ENCODE measurements around the gene HOXA10.

The HOXA10 gene

DNA sequence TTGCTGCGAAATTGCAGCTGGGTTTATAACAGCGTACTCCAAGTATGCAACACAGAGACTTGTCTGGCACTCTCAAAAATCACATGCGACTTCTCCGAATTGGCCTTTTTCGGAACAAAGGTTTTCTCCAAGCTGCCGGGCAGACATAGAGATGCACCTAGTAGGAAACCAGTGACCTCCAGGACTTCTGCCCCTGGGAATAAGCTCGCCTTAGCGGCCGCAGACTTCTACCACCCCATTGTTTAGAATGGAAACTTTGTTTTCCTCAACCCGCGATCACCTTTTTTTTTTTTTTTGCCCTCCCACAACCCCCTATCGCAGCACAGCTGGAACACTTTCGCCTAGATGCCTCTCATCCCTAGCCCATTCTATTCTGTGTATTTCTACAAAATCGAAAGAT is 4.9 kb upstream of the HOXA10 start:
- DNase-seq, result no peak

DNA sequence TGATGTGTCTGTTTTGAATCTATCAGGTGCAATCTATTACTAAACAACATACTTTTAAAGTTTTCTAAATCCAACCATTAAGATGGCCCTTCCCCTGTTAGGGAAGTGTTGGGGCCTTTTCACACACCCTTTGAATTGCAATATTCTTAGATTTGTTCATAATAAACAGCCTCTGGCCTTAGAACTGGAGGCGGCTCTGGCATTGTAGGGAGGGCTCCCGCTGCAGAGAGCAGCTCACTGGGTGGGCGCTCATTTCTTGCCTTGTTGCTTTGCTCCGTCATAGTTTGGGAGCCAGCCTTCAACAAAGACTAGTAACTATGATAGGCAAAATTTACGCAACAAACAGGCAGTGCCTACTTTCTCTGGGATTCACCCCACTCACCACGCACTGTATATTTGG is 4.2 kb upstream of the HOXA10 start:
- DNase-seq, result no peak

DNA sequence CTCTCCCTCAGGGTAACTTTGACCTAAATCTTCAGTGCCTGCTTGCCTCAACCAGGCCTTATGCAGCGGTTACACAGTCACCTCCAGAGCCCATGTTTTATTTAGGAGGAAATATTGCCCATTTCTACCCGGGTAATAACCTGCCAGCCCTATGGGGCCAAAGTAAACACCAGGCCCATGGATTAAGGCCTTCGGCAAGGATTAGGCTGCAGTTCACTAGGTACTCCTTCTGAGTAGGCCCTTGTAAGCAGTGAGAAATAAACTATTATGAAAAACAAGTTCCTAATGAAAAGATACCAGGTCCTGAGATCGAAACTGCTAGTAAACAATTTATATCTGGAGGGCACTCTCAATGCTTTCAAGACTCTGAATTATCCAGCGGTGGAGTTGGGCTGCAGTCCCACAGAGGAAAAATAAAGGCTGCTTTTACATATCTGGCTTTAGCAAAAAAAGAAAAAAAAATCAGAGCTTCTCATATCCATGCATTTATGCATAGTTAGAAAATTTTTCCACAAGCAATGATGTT is 3.7 kb upstream of the HOXA10 start:
- DNase-seq, result no peak

DNA sequence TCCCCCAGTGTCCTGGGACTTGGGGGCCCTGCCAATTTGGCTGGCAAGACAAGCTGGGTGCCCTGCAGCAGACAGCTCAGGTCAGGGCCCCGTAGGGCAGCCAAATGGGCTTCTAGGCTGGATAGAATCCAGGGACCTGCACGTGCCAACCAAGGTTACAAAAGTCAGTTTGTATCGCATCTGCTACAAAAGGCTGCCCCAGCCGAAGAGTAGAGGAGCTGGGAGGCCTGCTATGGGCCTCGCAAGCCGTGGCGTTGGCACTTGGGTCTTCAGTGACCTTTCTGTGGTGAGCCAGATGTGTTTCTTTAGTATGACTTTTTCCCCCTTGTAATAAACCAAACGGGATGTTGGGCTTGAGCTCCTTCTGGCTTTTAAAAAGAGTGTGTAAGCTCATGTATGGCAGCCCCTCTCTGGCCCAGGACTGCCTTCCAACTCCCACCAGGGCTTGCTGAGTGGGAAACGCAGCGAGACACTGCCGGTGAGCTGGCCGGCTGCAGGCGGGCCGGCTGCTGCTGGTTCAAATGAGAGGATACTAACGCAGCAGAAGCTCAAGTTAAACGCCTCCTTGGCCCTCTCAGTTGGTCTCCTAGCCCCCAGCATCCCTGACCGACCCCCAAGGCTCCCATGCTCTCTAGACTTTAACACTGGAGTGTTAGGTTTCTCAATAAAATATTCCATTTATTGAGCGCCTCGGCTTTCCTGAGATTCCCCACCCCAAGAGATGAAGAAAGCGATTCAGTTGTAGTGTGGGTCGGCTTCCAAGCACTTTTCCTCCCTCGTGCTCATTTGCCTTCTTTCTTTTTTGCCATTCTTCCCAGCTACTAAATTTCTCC is 3.1 kb upstream of the HOXA10 start:
- DNase-seq, result no peak

DNA sequence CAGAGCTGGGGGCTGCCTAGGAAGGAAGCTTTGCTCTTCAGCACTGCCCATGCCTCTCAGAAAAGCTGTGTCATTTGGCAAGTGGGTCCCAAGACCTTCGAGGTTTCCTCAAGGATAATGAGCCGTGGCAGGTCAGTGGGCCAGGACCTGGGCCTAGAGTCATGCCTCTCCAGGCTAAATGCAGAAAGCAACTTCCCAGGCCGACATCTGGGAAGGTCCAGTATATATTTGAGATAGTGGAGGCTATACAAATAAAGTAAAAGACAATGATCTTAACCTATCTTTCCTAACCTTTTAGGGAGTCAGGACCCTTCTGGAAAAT is 2.4 kb upstream of the HOXA10 start:
- no peak for DNase-seq

DNA sequence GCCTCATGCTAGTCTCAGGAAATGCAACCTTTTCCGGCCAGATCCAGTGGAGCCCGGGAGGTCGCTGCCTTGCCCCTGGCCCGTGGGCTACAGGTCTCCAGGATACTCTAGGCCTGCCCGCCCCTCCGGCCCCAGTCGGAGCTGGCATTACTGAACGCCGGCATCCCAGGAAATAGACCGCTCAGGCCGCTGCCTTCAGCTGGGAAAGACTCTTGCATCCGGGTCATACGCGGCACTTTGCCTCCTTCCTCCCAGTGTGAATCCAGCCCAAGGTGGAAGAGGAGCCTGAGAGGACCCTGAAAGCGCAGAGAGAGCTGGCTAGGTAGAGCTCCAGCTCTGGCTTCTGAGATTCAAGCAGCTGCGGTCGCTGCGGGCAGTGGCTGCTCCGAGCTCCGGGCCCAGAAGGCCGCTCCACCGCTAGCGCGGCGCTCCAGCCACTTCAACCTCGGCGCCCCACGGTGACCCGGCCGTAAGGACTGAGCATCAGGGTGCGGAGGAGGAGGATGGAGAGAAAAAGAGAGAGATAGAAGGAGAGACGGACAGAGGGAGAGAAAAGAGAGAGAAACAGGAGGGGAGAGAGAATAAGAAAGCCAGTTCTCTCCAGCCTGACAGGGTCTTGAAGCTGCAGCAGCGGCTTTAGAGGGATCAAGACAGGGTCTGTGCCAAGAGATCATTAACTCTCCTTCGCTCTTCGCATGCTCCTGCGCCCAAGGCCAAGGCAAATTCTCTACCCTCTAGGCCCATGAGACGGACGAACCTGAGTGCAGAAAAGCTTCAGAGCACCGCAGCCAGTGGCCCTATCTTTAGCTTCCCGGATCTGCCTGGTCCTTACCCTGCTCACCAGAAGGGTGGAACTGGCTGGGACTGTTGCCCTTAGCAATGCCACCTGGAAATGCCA is 1.8 kb upstream of the HOXA10 start:
- no peak for DNase-seq

DNA sequence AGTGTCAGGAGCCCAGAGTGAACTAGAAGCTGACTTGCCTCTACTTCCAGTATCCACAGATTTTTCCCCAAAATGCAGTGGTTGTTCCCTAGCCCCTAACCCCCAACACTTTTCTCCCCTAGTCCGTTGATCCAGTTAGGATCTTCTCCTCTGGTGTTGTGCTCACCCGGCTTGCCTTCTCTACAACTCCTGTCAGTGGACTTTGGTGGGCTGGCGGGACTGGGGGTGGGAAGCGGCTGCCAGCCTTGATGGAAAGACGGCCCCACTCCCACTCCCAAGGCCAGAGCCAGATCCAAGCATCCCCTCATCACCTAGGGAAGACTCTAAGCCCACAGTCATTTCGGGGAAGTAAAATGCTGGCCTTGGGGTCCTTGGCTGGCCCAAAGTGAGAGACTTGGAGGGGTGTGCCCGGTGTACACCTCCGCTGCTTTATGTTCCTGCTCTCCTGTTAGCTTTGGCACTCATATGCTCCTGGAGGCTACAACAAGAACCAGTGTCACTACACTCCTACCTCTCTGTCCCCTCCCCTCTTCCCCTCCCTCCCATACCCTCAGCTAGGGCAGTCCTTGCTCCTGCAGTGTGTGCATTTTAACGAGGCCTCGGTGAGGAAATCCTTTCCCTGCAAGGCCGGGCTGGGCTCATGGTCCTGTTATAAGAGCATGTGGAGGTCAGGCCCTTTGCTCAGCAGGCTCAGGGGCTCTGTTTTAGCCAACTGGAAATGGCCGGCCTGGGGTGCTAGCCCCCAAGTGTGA is 930 bp upstream of the HOXA10 start:
- no peak for DNase-seq

DNA sequence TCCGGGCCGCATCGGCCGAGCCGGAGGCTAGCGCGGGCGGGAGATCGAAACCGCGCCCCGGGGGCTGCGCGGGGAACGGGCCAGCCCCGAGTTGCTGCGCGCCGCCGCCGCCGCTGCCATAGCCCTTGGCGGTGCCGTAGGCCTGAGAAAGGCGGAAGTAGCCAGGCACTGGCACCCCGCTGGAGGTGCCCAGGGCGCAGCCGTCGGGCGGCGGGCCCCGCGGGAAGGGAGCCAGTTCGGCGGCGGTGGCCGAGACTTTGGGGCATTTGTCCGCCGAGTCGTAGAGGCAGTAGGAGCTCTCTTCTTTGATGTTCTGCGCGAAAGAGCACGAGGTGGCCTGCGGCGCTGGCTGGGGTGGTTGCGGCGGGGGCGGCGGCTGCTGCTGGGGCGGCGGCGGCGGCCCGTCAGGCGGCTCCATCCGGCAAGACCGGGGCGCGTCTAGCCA is 587 bp downstream of the HOXA10 start:
- DNase-seq, result peak in 1 of 2 donors; percentile 40

DNA sequence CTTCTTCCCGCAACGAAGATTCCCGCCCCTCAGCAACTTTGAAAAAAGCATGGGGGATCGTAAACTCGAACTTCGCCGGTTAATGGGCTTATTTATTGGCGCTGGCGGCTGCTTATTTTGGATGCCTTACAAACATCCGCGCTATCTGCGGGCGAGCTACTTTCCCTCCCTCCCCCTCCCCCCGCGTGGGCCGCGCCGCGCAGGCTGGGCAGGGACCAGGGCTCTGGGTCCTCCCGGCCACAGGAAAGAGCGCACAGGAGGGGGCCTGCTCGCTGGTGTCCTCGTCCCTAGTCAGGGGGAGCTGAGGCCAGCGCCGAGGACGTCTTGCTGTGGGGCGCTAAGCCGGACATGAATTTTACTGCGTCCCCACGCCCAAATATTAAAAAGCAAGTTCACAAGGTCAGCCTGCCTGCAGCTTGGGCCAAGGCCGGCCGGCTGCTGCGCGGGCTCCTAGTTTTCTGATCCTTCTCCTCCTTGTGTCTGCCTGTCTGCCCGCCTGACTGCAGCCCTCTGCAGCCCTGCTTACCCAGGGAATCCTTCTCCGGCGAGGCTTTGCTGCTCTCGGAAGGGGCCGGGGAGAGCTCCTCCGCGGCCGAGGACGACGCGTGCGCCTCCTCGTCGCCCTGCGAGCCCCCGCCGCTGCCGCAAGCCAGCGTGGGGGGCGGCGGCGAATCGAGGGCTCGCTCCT is 1.2 kb downstream of the HOXA10 start:
- DNase-seq, result no peak

DNA sequence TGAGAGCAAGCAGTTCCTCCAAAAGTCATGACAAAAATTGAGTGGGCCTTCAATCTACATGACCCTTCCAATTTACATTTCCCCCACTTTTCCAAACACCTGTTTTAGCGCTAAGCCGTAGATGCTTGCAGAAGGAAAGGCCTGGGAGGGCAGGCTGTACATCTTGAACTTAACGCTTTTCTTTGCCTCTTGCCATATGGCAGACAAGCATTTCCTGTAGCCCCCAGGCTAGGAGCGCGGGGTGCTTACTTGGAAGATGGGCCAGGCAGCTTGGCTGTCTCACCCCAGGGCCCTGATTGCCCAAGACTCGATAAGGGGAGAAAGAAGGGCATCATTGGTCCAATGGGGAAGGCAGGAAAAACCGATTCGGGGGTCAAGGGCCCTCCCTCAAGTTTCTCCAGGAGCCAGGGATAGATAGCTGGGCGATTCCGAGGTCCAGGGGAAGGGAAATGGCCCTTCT is 1.8 kb downstream of the HOXA10 start:
- no peak for DNase-seq

DNA sequence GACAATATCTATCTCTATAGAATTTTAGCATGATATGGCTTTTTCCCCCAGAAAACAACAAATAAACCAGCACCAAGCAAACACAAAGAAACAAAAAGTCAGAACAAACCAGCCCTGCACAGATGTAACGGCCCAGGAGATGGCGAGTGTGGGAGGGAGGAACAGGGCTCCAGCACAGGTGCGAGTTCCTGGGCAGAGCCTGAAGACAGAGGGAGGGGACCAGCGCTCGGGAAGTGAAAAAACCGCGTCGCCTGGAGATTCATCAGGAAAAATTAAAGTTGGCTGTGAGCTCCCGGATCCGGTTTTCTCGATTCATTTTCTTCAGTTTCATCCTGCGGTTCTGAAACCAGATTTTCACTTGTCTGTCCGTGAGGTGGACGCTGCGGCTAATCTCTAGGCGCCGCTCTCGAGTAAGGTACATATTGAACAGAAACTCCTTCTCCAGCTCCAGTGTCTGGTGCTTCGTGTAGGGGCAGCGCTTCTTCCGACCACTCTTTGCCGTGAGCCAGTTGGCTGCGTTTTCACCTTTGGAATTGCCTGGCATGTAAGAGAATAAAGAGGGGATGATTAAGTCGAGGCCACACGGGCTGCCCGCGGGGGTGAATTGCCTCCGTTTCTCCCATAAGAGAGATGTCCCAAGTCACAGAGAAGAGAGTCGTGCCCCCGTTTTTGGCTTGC is 2.3 kb downstream of the HOXA10 start:
- no peak for DNase-seq

DNA sequence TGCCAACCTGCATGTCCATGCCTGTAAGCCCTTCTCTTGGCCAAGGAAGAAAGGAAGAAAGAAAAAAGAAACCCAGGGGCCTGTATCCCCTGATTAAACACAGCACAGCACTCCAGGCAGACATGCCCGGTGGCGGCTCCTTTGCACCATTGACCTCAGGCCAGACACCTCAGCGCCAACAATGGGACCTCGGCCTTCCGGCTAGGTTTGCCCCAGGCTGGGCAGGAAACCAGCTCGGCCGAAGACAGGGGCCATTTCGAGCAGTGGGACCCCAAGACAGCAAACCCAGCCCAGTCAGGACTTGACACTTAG is 2.8 kb downstream of the HOXA10 start:
- no peak for DNase-seq

DNA sequence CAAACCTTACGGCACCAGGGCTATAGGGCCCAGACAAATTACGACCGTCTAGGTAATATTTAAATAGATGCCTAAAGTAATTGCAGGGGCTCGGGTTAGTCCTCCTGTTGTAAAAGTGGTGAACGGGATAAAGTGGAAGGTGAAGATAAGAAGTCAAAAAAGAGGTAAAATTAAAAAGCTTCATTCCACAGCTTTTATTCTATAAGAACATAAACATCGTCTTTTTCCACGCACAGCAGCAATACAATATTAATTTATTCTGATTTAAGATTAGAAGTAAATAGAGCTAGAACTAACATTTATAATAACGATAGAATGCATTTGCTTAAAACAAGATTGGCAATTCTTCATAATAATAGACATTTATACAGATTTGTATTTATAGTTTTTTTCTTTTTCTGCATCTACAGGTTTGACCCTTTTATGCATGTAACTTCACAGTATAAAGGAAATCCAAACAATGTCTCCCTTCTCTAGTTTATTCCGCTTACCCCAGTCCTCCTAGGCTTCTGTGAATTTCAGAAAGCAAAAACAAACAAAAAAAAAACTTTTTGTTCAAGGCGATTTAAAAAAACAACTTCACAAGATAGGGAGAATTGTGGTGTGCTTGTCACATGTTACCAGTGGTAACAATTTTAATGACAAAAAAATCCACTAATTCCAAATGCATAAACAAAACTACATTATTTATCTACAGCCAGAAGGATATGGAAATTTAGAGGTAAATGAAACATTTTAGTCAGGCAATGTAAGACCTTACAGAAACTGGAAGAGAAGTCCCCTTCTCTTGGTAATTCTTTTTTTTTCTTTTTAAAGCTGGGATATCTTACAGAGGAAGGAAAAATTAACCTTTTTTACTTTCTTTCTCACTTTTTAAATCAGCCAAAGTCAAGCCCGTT is 3.4 kb downstream of the HOXA10 start:
- no peak for DNase-seq

DNA sequence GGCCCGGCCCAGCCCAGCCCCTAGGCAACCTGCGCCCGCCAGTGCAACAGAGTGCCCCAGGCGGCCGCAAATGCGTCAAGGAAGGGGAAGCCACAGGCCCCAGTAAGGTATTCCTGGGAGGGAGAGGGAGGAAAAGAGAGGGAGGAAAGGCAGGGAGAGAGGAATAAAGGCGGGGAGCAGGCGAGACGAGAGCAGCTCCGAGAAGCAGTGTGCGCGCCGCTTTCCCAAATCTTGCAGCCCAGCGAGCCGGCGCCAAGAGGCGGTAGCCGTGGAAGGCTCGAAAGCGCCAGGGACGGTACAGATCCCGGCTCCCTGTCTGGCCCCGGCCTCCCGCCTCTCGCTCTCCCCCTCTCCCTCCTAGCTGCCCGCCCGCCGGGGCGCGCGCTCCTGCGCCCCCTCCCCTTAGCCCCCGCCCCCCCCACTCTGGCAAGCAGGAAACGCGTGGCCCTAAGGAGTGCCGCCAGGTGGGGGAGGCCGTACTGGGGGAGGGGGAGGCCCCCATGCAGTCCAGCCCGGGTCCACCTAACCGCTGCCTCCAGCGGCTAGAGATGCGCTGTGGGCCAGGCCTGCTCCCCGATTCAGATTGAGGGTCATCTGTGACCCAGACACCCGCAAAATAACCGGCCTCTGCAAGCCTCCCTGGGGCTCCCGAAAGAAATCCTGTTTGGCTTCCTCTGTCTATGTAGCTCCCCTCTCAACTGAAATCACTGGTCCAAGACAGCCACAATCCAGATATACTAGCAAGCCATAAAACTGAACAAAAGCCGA is 4.3 kb downstream of the HOXA10 start:
- no peak for DNase-seq

DNA sequence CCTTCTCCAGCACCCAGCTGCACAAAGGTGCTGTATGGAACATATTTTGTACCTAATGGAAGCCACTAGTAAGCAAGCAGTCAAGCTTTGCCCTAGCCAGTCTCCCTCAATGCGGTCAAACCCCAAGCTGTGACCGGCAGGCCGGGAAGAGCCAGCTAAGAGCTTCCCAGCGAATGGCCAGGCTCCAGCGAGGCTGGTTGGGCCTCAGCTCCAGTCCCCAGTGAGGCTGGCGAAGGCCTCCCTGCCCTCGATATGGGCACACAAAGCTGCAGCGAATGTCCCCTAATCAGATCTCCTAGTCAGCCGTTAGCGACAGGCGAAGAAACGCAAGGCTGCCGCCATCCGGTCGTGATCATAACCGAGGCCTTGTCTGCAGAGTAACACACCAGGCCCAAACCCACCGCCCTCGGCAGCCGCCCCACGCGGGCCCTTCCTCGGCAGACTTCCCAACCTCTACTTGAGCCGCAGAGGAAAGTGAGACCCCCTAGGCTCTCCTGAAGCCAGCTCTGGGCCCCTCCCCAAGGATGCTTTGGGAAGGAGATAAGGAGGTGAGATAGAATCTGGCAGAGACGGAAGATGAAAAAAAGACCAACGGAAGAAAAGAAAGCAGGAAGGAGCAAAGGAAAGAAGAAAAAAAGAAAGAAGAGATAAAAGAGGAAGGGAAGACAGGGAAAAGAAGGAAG is 5.7 kb downstream of the HOXA10 start:
- no peak for DNase-seq

DNA sequence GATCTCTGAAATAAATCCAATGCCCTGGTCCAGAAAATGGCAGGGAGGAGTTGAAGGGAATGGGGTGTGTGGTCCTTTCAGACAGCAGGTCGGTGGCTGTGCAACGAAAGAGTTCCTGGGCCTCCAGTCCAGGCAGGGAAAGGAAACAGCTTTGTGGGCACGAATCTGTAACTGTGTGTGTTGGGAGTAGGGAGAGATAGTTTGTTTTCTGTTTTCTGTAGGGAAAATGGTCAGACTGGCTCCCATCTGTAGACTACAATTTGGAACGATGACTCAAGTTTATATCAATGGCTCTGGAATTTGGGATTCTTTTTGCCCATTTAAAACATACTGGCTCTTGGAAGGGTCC is 6.2 kb downstream of the HOXA10 start:
- no peak for DNase-seq

DNA sequence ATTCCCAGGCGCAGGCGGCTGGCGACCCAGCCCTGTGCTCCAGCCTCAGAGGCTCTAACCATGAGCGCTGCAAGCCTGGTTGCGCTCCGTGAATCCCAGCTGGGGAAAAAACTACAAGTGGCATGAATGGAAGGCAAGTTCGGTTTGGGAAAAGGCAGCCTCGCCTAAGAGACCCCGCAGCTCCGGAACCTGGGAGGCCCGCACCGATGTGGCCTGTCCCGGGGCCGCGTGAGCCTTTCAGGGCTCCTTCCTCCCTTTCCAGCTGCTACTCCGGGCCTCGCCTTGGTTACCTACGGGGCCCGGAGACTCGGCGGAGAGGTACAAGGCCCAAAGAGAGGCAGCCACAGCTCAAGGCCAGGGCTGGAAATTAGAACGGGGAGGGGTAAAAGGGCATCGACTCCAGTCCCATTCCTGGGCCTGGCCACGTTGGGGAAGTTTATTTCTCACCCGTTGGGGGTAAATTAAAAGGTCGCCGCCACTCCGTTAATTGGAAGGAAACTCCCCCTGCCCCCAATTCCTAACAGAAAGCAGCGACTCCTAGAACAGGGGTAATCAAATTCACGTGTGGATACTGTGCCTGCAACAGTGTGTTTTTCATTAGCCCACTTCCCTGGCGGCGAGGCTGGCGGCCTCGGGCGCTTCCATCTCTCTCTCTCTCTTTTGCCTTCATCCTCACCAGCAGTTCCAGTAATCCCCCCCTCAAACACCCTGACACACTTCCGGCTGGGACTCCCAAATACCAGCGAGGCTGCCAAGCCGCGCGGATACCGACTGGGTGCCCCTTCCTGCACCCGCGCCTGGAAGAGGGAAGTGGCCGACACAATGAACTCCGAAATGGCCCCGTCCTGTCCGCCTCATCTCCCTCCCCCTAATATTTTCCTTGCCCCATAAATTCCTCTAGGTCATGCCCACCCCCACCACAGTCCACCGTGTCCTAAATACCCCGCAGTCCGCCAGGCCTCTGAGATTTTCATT is 7.3 kb downstream of the HOXA10 start:
- no peak for DNase-seq

DNA sequence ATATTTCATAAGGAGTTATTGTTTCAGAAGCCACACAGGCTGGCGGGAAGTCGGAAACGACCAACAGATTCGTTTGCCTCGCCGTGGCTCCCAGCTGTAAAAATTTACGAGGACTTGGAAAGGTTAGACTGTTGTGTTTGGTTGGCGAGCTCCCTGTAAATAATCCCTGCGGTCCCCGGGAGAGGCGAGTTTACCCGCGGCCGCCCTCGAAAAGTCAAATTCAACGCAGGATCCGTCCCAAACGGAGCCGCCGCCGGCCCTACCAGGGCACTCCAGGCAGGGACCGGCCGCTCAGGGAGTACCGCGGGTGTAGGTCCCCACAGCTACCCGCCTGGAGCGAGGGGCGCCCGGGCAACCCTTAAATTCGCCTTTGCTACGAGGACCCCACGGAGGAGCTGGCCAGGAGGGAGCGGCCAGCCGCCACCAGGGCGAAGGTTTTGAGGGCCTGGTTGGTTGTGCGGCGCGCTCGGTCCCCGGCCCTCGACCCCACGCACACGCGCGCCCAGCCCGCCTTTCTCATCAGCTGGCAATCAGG is 8.1 kb downstream of the HOXA10 start:
- DNase-seq, result no peak

All from CD4-positive, alpha-beta T cell treated with Interferon alpha-2 for 1 hour (primary cell).